Measurements from ENCODE around the gene HIC2. TPM values are rescaled to one million over a fixed set of nuclear protein-coding genes. Genes with fewer than 3 reads are reported as not detected.
A peak's percentile ranks its signal among the peaks of the same experiment; 100 is the strongest.

Gene HIC2
- total and polyA plus RNA-seq, 8 donors: 3.4 to 9.1 (median 7.3) TPM

DNA sequence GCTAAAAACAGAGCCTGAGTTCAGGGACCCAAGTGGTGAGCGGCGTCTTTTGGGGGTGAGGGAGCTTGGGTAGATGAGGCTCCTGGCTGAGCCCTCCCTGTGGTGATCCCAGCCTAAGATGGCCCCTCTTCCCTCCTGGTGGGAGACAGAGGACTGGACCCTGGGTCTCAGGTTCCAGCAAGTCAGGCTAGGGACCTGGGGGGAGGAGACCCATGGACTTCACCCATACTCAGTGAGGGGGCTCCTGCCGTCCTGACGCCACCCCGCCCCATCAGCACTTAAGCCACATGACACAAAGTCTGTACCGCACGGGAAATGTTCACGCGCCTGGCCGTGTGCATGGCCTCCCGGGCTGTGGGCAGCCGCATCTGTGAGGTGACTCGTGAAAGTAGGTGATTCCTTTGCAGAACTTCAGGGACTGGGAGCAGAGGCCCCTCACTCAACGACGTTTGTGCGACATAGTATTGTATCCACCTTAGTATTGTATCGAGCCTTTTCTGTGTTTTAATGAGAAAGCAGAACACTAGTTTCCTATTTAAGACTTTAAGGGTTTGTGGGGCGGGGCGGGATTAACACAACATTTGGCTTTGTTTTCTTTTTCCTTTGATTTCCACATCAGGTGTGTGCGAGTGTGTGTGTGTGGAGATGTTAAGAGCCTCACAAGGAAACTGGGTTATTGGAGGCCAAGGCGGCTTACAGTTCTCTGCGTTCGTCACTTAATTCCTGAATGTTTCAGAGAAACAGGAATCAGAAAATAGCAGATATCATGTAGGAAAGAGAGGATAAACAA is 31.7 kb downstream of the HIC2 start:
- TF ChIP-seq, protein P1, sequence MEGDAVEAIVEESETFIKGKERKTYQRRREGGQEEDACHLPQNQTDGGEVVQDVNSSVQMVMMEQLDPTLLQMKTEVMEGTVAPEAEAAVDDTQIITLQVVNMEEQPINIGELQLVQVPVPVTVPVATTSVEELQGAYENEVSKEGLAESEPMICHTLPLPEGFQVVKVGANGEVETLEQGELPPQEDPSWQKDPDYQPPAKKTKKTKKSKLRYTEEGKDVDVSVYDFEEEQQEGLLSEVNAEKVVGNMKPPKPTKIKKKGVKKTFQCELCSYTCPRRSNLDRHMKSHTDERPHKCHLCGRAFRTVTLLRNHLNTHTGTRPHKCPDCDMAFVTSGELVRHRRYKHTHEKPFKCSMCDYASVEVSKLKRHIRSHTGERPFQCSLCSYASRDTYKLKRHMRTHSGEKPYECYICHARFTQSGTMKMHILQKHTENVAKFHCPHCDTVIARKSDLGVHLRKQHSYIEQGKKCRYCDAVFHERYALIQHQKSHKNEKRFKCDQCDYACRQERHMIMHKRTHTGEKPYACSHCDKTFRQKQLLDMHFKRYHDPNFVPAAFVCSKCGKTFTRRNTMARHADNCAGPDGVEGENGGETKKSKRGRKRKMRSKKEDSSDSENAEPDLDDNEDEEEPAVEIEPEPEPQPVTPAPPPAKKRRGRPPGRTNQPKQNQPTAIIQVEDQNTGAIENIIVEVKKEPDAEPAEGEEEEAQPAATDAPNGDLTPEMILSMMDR (IDR thresholded peaks at IDR 0.05): no peak
- no peaks in the 10 kb centered on the region for H3K4me1 ChIP-seq
- ATAC-seq (no peak), DNase-seq (peak in 1 of 4 donors; percentile 59)
- no peaks in the 10 kb centered on the region for H3K27me3 ChIP-seq
- no peak overlapping the region for H3K27ac ChIP-seq
- no peaks in the 10 kb centered on the region for H3K9me3 ChIP-seq
- intact Hi-C loops (cut with DNase I): no loop called here
- H3K36me3 ChIP-seq: peaks cover 0 to 44% of the 10 kb centered on the region in 2 donors
- no peak overlapping the region for H3K4me3 ChIP-seq

DNA sequence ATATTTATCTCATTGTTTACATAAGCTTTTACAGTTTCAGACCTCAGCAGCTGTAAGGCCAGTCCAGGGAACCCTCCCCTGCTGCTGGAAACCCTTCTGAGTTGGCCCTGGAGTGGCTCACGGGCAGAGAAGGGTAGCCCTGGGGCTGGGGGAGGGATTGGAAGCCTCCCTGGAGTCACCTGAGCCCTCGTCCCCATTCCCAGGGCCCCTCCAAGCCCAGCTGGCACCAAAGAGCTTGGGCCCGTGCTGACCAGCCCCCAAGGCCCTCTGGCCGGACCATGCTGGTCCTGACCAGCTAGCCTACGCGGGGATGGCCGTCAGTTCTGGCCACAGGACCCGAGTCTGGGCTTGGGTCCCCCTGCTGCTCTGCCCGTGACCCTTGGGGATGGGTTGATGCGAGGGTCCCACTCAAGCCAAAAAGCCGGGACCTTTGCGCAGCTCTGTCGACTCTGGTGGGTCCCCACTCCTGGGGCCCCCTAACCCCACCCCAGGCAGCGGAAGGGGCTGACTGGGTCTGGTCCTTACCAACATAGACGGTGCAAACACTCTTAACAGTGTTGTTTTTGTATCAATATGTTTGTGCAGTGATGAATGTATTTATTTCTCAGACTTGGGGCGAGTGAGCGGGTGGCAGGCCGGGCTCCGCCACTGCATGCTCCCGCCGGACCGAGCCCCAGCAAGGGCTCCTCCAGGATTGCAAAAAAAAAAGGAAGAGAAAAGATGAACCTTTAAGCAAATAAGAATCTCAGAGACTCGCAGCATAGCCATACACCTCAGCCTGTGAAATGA is 32.6 kb downstream of the HIC2 start:
- Histone ChIP-seq H3K9me3 (no peaks in the 10 kb centered on the region), H3K36me3 (peaks cover 0 to 35% of the 10 kb centered on the region in 2 donors), H3K4me3 (no peak overlapping the region), H3K27ac (no peak overlapping the region), H3K4me1 (no peaks in the 10 kb centered on the region), H3K27me3 (no peaks in the 10 kb centered on the region)
- no peak for ATAC-seq
- TF ChIP-seq, protein P1 (IDR thresholded peaks at IDR 0.05): no peak
- peak in 2 of 4 donors; percentile 25 to 64 for DNase-seq
- intact Hi-C loops (cut with DNase I): no loop called here

DNA sequence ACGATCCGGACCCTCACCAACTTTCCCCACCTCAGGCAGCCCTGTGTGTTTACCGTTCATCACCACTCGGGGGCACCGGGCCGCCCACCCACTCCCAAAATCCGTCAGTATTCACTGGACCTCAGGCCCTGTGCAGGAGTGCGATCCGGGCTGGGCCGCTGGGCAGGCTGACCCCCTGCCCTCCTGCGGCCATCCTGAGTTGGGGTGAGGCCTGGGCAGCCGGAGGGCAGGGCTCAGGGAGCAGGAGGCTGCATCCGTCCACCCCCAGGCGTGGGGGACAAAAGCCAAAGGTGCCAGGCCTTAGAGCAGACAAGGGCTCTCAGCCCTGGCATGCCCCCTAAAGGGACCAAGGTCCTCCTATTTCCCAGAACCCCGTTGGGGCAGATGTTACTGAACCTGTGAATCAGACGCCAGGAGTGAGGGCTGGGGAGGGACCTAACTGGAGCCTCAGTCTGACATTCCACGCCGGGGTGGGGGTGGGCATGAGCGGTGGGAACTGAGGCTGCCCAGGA is 33.2 kb downstream of the HIC2 start:
- TF ChIP-seq, protein P1 (IDR thresholded peaks at IDR 0.05): no peak
- DNase-seq: peak in 1 of 4 donors; percentile 57
- no peaks in the 10 kb centered on the region for H3K27me3 ChIP-seq
- no peaks in the 10 kb centered on the region for H3K9me3 ChIP-seq
- intact Hi-C loops (cut with DNase I): no loop called here
- H3K27ac ChIP-seq: no peak overlapping the region
- no peaks in the 10 kb centered on the region for H3K4me1 ChIP-seq
- no peak overlapping the region for H3K4me3 ChIP-seq
- H3K36me3 ChIP-seq: peaks cover 0 to 29% of the 10 kb centered on the region in 2 donors
- ATAC-seq: no peak

DNA sequence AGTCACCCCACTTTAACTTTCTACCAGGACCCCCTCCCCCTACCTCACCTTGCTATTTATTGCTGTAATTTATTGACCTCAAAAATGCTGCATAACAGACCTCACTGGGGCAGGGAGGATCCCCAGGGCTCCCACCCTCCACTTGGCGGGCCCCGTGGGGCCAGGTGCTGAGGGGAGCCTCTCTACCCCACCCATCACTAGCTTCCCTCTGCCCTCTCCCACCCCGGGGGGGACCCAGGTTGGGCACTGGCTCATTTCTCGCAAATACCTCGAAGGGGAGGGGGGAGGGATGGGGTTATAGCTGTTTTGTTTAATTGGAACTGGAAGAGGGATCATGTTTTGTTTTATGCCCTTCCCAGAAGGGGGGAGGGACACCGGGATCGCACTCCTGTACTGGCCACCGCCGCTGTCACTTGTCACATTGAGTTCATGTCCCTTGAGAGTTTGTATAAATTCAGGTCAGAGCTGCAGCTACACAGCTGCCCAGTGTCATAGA is 33.7 kb downstream of the HIC2 start:
- DNase-seq (peak in 2 of 4 donors; percentile 25 to 49), ATAC-seq (no peak)
- H3K27ac ChIP-seq: no peak overlapping the region
- intact Hi-C loops (cut with DNase I): no loop called here
- no peaks in the 10 kb centered on the region for H3K27me3 ChIP-seq
- H3K4me3 ChIP-seq: no peak overlapping the region
- peaks cover 0 to 24% of the 10 kb centered on the region in 2 donors for H3K36me3 ChIP-seq
- H3K4me1 ChIP-seq: no peaks in the 10 kb centered on the region
- TF ChIP-seq, protein P1 (IDR thresholded peaks at IDR 0.05): no peak
- H3K9me3 ChIP-seq: no peaks in the 10 kb centered on the region

Measured in left lung (tissue), 10 donors.